ENCODE results near the gene DIP2C.
"Not testable (repeated sequence)": the region's sequence is repeated elsewhere in the genome, so short reads cannot be mapped to it uniquely, and the experiment has no call there.

Gene DIP2C

GRCh38 chr10:323651-324293, 365.7 kb downstream of the DIP2C start:
- peak; percentile 21 for DNase-seq (ENCODE audit: low read depth)

GRCh38 chr10:323046-323445, 366.4 kb downstream of the DIP2C start:
- DNase-seq (ENCODE audit: low read depth) = not testable (repeated sequence)

GRCh38 chr10:320771-321170, 368.7 kb downstream of the DIP2C start:
- DNase-seq (ENCODE audit: low read depth) = no peak

- no peak for DNase-seq (ENCODE audit: low read depth)
Measured at GRCh38 chr10:317926-318325, 371.5 kb downstream of the DIP2C start.

- no peak for DNase-seq (ENCODE audit: low read depth)
Measured at GRCh38 chr10:317271-317769, 372.1 kb downstream of the DIP2C start.

GRCh38 chr10:316390-316789, 373.1 kb downstream of the DIP2C start:
- DNase-seq (ENCODE audit: low read depth) = no peak

- no peak for DNase-seq (ENCODE audit: low read depth)
Measured at GRCh38 chr10:314871-315270, 374.6 kb downstream of the DIP2C start.

GRCh38 chr10:314381-314780, 375.1 kb downstream of the DIP2C start:
- no peak for DNase-seq (ENCODE audit: low read depth)

GRCh38 chr10:311901-312665, 377.4 kb downstream of the DIP2C start:
- no peak for DNase-seq (ENCODE audit: low read depth)

- no peak for DNase-seq (ENCODE audit: low read depth)
Measured at GRCh38 chr10:310976-311639, 378.4 kb downstream of the DIP2C start.

GRCh38 chr10:310371-310770, 379.1 kb downstream of the DIP2C start:
- no peak for DNase-seq (ENCODE audit: low read depth)

- no peak for DNase-seq (ENCODE audit: low read depth)
Measured at GRCh38 chr10:308572-309085, 380.8 kb downstream of the DIP2C start.

GRCh38 chr10:308101-308500, 381.4 kb downstream of the DIP2C start:
- DNase-seq (ENCODE audit: low read depth) = no peak

GRCh38 chr10:307659-308058, 381.8 kb downstream of the DIP2C start:
- DNase-seq (ENCODE audit: low read depth) = no peak

GRCh38 chr10:306675-307185, 382.7 kb downstream of the DIP2C start:
- DNase-seq (ENCODE audit: low read depth) = no peak

GRCh38 chr10:306007-306674, 383.3 kb downstream of the DIP2C start:
- no peak for DNase-seq (ENCODE audit: low read depth)

- DNase-seq (ENCODE audit: low read depth) = no peak
Measured at GRCh38 chr10:305034-305433, 384.4 kb downstream of the DIP2C start.

GRCh38 chr10:301536-301935, 387.9 kb downstream of the DIP2C start:
- no peak for DNase-seq (ENCODE audit: low read depth)

- DNase-seq (ENCODE audit: low read depth) = not testable (repeated sequence)
Measured at GRCh38 chr10:300580-300979, 388.9 kb downstream of the DIP2C start.

- DNase-seq (ENCODE audit: low read depth) = no peak
Measured at GRCh38 chr10:299969-300368, 389.5 kb downstream of the DIP2C start.

- DNase-seq (ENCODE audit: low read depth) = no peak
Measured at GRCh38 chr10:299512-299911, 390.0 kb downstream of the DIP2C start.

- DNase-seq (ENCODE audit: low read depth) = no peak
Measured at GRCh38 chr10:298033-298432, 391.4 kb downstream of the DIP2C start.
